ENCODE data around the gene TOR1A.

Gene TOR1A, protein sequence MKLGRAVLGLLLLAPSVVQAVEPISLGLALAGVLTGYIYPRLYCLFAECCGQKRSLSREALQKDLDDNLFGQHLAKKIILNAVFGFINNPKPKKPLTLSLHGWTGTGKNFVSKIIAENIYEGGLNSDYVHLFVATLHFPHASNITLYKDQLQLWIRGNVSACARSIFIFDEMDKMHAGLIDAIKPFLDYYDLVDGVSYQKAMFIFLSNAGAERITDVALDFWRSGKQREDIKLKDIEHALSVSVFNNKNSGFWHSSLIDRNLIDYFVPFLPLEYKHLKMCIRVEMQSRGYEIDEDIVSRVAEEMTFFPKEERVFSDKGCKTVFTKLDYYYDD

DNA sequence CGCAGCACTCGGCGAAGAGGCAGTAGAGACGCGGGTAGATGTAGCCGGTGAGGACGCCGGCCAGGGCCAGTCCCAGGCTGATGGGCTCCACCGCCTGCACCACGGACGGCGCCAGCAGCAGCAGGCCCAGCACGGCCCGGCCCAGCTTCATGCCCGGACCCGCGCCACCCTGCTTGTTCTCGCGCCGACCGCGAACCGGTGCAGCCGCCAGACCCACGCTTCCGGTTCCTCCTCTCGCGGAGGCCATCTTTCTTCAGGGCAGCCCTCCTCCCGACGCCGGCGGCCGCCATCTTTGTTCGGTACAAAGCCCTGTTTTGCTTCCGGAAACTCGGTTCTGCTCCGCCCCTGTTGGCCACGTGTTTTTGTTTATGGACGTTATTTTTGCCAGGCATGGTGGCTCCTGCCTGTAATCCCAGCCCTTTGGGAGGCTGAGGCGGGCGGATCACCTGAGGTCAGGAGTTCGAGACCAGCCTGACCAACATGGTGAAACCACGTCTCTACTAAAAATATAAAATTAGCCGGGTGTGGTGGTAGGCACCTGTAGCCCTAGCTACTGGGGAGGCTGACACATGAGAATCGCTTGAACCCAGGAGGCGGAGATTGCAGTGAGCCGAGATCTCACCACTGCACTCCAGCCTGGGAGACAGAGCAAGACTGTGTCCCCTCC is at the start of gene TOR1A:
Gene TOR1A, minus strand, starts transcription at position 202 of the 667 bp plus-strand sequence. Its CDS starts 51 bp downstream, at position 151.
- H3K4me3 ChIP-seq (ENCODE audit: low read depth, low read length): peak within 1 kb of the TSS; percentile 72
- TF ChIP-seq, protein P1, sequence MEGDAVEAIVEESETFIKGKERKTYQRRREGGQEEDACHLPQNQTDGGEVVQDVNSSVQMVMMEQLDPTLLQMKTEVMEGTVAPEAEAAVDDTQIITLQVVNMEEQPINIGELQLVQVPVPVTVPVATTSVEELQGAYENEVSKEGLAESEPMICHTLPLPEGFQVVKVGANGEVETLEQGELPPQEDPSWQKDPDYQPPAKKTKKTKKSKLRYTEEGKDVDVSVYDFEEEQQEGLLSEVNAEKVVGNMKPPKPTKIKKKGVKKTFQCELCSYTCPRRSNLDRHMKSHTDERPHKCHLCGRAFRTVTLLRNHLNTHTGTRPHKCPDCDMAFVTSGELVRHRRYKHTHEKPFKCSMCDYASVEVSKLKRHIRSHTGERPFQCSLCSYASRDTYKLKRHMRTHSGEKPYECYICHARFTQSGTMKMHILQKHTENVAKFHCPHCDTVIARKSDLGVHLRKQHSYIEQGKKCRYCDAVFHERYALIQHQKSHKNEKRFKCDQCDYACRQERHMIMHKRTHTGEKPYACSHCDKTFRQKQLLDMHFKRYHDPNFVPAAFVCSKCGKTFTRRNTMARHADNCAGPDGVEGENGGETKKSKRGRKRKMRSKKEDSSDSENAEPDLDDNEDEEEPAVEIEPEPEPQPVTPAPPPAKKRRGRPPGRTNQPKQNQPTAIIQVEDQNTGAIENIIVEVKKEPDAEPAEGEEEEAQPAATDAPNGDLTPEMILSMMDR (IDR thresholded peaks at IDR 0.05; ENCODE audit: low read depth, low read length): no peak

DNA sequence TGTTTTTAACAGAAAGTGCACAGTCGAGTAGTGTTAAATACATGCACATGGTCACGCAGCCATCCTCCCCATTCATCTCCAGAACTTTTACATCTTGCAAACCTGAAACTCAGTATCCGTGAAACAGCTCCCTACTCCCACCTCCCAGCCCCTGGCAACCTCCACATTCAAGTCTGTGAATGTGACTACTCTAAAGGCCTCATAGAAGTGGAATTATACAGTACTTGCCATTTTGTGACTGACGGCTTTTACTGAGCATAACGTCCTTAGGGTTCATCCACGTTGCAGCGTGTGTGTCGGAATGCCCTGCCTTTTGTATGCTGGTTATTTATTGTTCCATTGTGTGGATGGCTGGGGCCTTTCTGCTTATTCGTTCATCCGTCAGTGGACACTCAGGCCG is 47.1 kb upstream of the TOR1A start:
- TF ChIP-seq, protein P1 (IDR thresholded peaks at IDR 0.05; ENCODE audit: low read depth, low read length): no peak
- H3K4me3 ChIP-seq (ENCODE audit: low read depth, low read length): no peak overlapping the region

DNA sequence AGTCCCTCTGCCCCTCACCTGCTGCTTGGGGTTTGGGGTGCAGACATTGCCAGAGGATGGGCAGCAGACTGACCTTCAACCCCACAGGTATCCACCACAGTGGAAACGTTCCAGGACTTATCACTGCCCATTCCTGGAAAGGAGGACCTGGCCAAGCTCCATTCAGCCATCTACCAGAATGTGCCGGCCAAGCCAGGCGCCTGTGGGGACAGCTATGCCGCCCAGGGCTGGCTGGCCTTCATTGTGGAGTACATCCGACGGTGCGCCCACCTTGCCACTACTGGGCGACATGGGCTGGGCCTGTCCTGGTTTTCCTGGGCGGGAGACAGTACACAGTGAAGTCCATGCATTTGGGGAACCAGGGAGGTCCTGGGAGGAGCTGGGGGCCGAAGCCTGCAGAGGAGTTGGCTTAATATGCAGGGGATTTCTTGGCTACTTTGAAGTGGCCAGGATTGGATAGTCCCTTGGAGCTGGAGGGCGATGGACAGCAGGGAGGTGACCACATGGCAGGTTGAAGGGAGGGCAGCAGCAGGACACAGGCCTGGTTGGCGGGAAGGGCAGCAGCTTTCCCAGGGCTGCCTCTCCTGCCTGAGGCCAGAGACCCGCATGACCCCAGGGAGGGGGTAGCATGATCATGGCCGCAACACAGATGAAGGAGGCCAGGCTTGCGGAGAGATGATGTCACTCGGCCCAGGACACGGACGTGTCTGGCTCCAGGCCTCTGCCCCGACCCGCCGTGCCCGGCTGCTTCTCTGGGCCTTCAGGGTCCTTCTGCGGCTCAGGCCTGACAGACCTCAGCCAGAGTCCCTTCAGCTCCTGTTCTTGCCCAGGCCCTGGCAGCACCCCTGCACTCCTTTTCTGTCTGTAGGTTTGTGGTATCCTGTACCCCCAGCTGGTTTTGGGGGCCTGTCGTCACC is 45.9 kb upstream of the TOR1A start:
- no peak overlapping the region for H3K4me3 ChIP-seq (ENCODE audit: low read depth, low read length)
- TF ChIP-seq, protein P1 (IDR thresholded peaks at IDR 0.05; ENCODE audit: low read depth, low read length): no peak

DNA sequence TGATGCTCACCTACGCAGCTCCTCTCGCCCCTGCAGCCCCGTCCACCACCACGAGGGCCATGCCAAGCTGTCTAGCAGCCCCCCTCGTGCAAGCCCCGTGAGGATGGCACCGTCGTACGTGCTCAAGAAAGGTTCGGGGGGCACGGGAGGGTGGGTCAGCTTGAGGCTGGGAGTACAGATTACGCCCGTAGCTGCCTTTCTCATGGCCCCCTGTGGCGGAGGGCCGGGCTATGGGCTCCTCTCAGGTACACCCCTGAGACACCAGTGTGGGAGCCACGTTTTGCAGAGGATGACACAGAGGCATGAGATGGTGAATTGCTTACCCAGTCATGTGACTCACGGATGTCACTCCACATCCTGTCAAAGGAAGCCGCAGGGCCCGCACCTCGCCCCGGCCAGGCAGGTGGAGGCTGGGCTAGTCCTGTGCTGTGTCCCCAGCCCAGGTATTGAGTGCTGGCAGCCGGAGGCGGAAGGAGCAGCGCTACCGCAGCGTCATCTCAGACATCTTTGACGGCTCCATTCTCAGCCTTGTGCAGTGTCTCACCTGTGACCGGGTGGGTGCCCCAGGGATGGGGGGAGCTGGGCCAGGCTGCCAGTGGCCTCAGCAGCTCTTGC is 45.0 kb upstream of the TOR1A start:
- TF ChIP-seq, protein P1 (IDR thresholded peaks at IDR 0.05; ENCODE audit: low read depth, low read length): no peak
- no peak overlapping the region for H3K4me3 ChIP-seq (ENCODE audit: low read depth, low read length)

DNA sequence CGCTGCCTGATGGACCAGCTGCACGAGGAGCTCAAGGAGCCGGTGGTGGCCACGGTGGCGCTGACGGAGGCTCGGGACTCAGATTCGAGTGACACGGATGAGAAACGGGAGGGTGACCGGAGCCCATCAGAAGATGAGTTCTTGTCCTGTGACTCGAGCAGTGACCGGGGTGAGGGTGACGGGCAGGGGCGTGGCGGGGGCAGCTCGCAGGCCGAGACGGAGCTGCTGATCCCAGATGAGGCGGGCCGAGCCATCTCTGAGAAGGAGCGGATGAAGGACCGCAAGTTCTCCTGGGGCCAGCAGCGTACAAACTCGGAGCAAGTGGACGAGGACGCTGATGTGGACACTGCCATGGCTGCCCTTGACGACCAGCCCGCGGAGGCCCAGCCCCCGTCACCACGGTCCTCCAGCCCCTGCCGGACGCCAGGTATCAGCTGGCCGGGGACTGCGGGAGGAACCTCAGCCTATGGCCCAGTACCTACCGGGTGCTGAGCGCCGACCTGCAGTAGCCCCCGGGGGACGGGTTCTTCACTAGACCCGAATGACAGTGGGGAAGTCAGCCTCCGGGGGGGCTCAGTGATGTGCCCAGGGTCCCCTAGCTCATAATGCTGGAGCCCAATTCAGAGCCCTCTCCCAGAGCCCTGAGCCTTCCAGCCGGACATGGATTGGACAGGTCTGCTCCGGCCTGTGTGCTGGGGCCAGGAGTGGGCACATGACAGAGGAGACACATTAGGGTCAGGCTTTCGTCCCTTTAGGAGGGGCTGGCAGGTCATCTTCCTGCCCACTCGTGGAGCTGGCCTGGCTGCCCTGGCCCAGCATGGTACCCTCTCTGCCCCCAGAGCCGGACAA is 44.3 kb upstream of the TOR1A start:
- TF ChIP-seq, protein P1 (IDR thresholded peaks at IDR 0.05; ENCODE audit: low read depth, low read length): no peak
- no peak overlapping the region for H3K4me3 ChIP-seq (ENCODE audit: low read depth, low read length)
